ENCODE data around the gene PDE9A. TPM values are rescaled to one million over a fixed set of nuclear protein-coding genes. Genes with fewer than 3 reads are reported as not detected.

Gene PDE9A
- total RNA-seq, 6 experiments from 2014 or later, result not detected

DNA sequence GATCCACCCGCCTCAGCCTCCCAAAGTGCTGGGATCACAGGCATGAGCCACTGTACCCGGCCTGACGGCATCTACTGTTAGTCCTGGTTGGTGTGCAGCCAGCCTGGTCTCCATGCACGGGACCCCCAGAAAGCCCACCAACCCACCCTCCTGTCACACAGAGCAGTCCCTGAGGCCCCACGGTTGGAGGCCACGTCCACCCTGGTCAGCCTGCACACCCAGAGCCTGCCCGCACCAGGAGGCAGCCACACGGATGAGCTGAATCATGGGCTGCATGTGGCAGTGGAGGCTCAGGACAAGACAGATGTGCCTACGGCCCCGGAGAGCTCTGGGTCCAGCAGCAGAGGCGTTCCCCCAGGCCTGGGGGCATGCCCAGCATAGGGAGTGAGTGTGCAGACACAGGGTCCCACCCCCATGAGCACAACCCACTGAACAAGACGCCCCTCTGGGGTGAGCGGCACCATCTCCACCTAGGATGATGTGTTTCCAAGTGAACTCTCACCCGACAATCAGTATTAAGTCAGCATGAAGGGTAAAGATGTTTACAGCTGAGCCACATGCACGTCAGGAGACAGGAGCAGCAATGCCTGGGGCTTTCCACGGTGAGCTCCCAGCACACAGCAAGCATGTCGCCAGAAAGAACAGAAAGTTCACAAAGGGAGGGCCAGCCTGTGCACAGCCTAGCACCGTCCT, 123.8 kb downstream of the PDE9A start:
- H3K4me3 Mint-ChIP-seq, result no peak overlapping the region
- DNase-seq, result no peak

DNA sequence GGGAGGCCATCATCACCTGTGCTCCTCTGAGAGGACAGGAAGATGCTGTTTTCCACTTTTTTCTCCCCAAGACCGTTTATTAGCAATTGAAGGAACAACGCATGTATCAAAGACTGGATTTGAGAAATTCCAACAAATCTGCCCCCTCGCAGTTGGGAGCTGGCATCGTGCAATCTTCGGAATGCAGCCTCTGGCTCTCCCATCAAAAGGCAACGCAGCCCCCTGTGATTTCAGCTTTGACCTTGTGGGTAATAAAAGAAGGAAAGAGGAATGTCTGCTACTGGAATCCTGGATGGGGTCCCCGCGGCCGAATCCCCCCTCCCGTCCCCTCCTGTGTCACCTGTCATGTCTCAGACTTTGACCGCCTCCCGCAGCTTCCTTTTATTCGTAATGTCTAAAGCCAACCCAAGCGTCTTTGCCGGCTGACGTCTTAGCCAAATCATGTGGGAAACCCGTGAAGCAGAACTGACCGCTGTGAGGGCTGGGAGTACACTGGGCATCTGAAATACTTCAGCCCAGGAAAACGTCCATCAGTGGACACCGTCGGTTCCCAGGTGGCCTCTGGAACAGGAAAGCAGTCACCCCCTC, 124.4 kb downstream of the PDE9A start:
- Mint-ChIP-seq H3K27ac (no peak overlapping the region), H3K36me3 (ENCODE audit: low read depth) (no peaks in the 10 kb centered on the region), H3K27me3 (ENCODE audit: insufficient read depth) (peaks cover 38% of the 10 kb centered on the region), H3K4me3 (no peak overlapping the region), H3K4me1 (ENCODE audit: low read depth) (peaks cover 4% of the 10 kb centered on the region; the same call in 1 of the 2 replicates), H3K9me3 (no peaks in the 10 kb centered on the region)
- no peak for DNase-seq
- TF ChIP-seq, protein P1, sequence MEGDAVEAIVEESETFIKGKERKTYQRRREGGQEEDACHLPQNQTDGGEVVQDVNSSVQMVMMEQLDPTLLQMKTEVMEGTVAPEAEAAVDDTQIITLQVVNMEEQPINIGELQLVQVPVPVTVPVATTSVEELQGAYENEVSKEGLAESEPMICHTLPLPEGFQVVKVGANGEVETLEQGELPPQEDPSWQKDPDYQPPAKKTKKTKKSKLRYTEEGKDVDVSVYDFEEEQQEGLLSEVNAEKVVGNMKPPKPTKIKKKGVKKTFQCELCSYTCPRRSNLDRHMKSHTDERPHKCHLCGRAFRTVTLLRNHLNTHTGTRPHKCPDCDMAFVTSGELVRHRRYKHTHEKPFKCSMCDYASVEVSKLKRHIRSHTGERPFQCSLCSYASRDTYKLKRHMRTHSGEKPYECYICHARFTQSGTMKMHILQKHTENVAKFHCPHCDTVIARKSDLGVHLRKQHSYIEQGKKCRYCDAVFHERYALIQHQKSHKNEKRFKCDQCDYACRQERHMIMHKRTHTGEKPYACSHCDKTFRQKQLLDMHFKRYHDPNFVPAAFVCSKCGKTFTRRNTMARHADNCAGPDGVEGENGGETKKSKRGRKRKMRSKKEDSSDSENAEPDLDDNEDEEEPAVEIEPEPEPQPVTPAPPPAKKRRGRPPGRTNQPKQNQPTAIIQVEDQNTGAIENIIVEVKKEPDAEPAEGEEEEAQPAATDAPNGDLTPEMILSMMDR (IDR thresholded peaks at IDR 0.05), result no peak

More for the DNA sequence above, 123.8 kb downstream of the PDE9A start:
- TF ChIP-seq, protein P1 (IDR thresholded peaks at IDR 0.05), result no peak
- H3K27ac Mint-ChIP-seq, result no peak overlapping the region
- peaks cover 4% of the 10 kb centered on the region; the same call in 1 of the 2 replicates for H3K4me1 Mint-ChIP-seq (ENCODE audit: low read depth)
- no peaks in the 10 kb centered on the region for H3K36me3 Mint-ChIP-seq (ENCODE audit: low read depth)
- peaks cover 3% of the 10 kb centered on the region; the same call in 1 of the 2 replicates for H3K9me3 Mint-ChIP-seq
- peaks cover 35% of the 10 kb centered on the region for H3K27me3 Mint-ChIP-seq (ENCODE audit: insufficient read depth)

DNA sequence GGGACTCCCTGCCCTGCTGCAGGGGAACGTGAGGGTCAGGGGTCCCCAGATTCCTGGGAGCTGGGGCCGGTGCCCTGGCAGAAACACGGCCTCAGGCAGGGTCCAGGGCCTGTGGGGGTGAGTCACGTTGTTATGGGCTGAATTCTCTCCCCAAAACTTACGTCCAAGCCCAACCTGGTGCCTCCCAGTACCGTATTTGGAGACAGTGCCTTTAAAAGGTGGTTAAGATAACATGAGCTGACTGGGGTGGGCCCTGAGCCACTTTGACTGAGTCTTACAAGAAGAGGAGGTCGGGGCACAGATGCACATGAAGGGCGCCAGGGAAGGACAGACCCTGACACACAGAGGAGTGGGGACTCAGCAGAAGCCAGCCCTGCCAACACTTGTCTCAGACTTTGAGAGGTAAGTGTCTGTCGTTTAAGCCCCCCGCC, 126.0 kb downstream of the PDE9A start:
- Mint-ChIP-seq H3K4me1 (ENCODE audit: low read depth) (peaks cover 4% of the 10 kb centered on the region; the same call in 1 of the 2 replicates), H3K27ac (no peak overlapping the region), H3K27me3 (ENCODE audit: insufficient read depth) (peaks cover 45% of the 10 kb centered on the region), H3K4me3 (no peak overlapping the region), H3K9me3 (no peaks in the 10 kb centered on the region), H3K36me3 (ENCODE audit: low read depth) (no peaks in the 10 kb centered on the region)
- TF ChIP-seq, protein P1 (IDR thresholded peaks at IDR 0.05), result no peak
- no peak for DNase-seq

DNA sequence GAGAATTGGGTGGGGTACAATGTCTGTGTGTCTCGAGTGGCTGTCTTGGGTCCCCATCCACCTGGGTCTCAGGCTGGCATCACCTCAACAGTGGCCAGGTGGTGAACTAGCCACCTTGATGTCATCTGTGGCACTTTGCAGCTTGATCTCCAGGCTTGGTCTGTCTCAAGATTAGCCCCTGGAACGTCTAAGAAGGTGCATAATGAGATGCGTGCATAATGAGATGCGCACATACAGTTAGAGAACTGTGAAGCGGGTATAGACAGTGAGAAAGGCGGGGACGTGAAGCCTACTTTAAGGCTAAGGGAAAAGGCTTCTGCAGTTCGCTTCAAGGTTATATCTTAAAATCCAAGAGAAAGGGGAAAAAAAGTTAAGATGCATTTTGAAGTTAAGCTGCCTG, 127.2 kb downstream of the PDE9A start:
- Mint-ChIP-seq H3K27ac (no peak overlapping the region), H3K36me3 (ENCODE audit: low read depth) (no peaks in the 10 kb centered on the region), H3K4me1 (ENCODE audit: low read depth) (peaks cover 4% of the 10 kb centered on the region; the same call in 1 of the 2 replicates), H3K27me3 (ENCODE audit: insufficient read depth) (peaks cover 45% of the 10 kb centered on the region), H3K9me3 (no peaks in the 10 kb centered on the region), H3K4me3 (no peak overlapping the region)
- TF ChIP-seq, protein P1 (IDR thresholded peaks at IDR 0.05), result no peak
- no peak for DNase-seq

DNA sequence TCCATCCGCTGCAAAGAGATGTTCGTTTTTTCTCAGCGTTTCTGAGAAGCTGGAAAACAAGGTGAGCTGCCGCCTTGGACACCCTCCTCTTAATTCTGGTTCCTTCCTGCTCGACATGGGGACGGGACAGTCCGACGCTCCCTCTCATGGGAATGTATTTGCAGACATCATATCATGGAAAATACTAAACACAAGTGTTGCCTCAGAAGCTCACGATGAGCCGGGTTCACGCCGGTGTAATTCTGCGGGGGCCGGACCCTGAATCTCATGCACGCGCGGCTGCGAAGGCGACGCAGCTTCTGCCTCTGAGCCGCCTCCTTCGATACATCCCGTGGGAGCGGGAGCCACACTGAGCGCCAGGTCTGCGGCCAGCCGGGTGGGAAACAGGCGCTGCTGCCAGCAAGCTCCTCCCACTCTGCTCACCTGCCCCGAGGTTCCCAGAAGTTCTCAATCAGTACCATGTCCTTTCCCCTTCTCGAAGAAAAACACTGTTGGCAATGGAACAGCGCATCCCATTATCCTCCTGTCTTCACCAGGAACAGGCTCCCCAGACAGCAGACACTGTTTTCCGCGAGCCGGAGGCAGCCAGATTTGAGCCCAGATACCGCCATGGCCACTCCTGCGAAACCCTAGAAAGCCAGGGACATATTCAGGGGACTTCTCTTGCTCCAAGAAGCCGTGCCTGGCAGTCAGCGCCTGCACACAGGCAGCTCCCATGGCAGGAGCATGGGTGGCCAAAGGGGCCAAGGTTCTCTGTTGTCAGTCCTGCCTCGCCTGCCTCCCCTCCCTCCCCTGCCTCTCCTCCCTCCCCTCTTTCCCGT, 127.9 kb downstream of the PDE9A start:
- H3K9me3 Mint-ChIP-seq, result no peaks in the 10 kb centered on the region
- peaks cover 45% of the 10 kb centered on the region for H3K27me3 Mint-ChIP-seq (ENCODE audit: insufficient read depth)
- TF ChIP-seq, protein P1 (IDR thresholded peaks at IDR 0.05), result no peak
- no peak overlapping the region for H3K27ac Mint-ChIP-seq
- H3K4me1 Mint-ChIP-seq (ENCODE audit: low read depth), result peaks cover 4% of the 10 kb centered on the region; the same call in 1 of the 2 replicates
- H3K4me3 Mint-ChIP-seq, result no peak overlapping the region
- DNase-seq, result no peak
- no peaks in the 10 kb centered on the region for H3K36me3 Mint-ChIP-seq (ENCODE audit: low read depth)
